Measurements from ENCODE around the gene NEK8. TPM values are rescaled to one million over a fixed set of nuclear protein-coding genes. Genes with fewer than 3 reads are reported as not detected.
A peak's percentile ranks its signal among the peaks of the same experiment; 100 is the strongest.

Gene NEK8
- total RNA-seq, 6 donors from 2014 or later: 3.5 to 34.6 (median 13.0) TPM

- H3K9me3 ChIP-seq: no peaks in the 10 kb centered on the region
- ATAC-seq (ENCODE audit: low FRiP score in 2 of 2): no peak
- no peaks in the 10 kb centered on the region for H3K36me3 ChIP-seq
- no peak overlapping the region for H3K4me3 ChIP-seq
- H3K27me3 ChIP-seq: no peaks in the 10 kb centered on the region
- TF ChIP-seq, protein P1, sequence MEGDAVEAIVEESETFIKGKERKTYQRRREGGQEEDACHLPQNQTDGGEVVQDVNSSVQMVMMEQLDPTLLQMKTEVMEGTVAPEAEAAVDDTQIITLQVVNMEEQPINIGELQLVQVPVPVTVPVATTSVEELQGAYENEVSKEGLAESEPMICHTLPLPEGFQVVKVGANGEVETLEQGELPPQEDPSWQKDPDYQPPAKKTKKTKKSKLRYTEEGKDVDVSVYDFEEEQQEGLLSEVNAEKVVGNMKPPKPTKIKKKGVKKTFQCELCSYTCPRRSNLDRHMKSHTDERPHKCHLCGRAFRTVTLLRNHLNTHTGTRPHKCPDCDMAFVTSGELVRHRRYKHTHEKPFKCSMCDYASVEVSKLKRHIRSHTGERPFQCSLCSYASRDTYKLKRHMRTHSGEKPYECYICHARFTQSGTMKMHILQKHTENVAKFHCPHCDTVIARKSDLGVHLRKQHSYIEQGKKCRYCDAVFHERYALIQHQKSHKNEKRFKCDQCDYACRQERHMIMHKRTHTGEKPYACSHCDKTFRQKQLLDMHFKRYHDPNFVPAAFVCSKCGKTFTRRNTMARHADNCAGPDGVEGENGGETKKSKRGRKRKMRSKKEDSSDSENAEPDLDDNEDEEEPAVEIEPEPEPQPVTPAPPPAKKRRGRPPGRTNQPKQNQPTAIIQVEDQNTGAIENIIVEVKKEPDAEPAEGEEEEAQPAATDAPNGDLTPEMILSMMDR (IDR thresholded peaks at IDR 0.05): no peak
- no peak for TF ChIP-seq EP300 (IDR thresholded peaks at IDR 0.05)
- TF ChIP-seq POLR2A (IDR thresholded peaks at IDR 0.05): no peak
- no peak for TF ChIP-seq POLR2AphosphoS5 (IDR thresholded peaks at IDR 0.05)
- DNase-seq: no peak
- no peak overlapping the region for H3K27ac ChIP-seq
- WGBS, 2 donors: 85 to 87% methylated on average over 10 of the region's 10 CpGs
- H3K4me1 ChIP-seq: peaks cover 6 to 27% (median 16%) of the 10 kb centered on the region in 4 donors
These were observed 10.2 kb downstream of the NEK8 start for GRCh38 chr17:28738680-28739384.

GRCh38 chr17:28740406-28741357 lies 12.1 kb downstream of the NEK8 start:
- Histone ChIP-seq H3K4me3 (no peak overlapping the region), H3K27me3 (no peaks in the 10 kb centered on the region), H3K36me3 (no peaks in the 10 kb centered on the region), H3K9me3 (no peaks in the 10 kb centered on the region), H3K27ac (peak overlapping the region in 1 of 4 donors; percentile 35), H3K4me1 (peaks cover 14 to 44% (median 30%) of the 10 kb centered on the region in 4 donors)
- DNase-seq: no peak
- ATAC-seq (ENCODE audit: low FRiP score in 2 of 2): no peak
- TF ChIP-seq POLR2AphosphoS5 (IDR thresholded peaks at IDR 0.05) (no peak), POLR2A (IDR thresholded peaks at IDR 0.05) (no peak), EP300 (IDR thresholded peaks at IDR 0.05) (no peak)
- TF ChIP-seq, protein P1 (IDR thresholded peaks at IDR 0.05): no peak
- 74 to 85% methylated on average over 6 to 10 of the region's 10 CpGs for WGBS, 2 donors

DNA sequence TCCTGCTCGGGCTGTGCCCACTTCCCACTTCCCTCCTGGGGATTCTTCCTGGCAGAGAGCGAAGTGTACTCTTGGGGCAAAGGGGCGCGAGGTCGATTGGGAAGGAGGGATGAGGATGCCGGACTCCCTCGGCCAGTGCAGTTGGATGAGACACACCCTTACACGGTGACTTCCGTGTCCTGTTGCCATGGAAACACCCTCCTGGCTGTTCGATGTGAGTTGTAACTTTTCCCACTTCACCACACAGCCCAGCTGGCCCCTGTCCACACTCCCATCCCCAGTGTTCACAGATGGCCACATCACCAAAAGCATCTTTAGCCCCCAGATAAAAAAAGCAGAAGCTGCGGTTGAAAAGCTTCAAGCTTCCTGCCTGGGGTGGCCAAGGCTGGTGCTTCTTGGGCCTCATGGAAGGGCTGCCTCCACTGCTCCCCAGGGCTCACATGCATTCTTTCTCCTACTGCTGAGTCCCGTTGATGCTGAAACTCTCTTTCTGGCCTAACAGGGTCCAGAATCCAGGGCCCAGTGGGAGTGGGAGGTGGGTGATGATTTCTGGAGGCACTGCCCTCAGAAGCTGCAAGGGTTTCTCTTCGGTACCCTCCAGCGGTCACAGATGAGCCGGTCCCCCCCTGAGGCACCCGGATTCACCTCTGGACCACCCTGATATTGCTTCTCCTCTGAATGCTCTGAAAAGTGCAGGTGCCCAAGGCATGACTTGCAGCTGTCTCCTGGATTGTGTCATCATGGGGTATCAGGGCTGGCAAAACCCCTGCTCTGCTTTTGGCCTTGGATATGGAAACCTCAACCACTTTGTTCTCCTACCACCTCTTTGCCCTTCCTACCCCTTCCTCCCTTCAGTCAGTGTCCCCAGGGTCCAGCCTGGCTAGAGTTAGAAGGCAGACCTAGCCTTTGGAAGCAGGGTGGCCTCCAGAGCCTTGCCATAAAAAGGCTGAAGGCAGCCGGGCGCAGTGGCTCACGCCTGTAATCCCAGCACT lies 13.1 kb downstream of the NEK8 start:
- peaks cover 24 to 53% (median 40%) of the 10 kb centered on the region in 4 donors for H3K4me1 ChIP-seq
- DNase-seq (no peak), ATAC-seq (ENCODE audit: low FRiP score in 2 of 2) (no peak)
- no peaks in the 10 kb centered on the region for H3K36me3 ChIP-seq
- 70 to 74% methylated on average over 19 of the region's 19 CpGs for WGBS, 2 donors
- no peaks in the 10 kb centered on the region for H3K27me3 ChIP-seq
- H3K4me3 ChIP-seq: no peak overlapping the region
- no peaks in the 10 kb centered on the region for H3K9me3 ChIP-seq
- no peak for TF ChIP-seq EP300 (IDR thresholded peaks at IDR 0.05)
- no peak for TF ChIP-seq POLR2A (IDR thresholded peaks at IDR 0.05)
- TF ChIP-seq POLR2AphosphoS5 (IDR thresholded peaks at IDR 0.05): no peak
- TF ChIP-seq, protein P1 (IDR thresholded peaks at IDR 0.05): no peak
- peak overlapping the region in 3 of 4 donors; percentile 3 to 97 (median 95) for H3K27ac ChIP-seq

All from upper lobe of left lung (tissue), 6 donors.